AG09319 (cell line): ENCODE measurements around the gene ZNRF3.

Source experiments
- DNase-seq: peaks from one replicate; pipeline ENCODE4 v3.0.0-alpha.2; 2010; ENCODE audit warnings: low read depth; ENCODE audit errors: extremely low read depth
- TF ChIP-seq, protein P1 (sequence below): IDR thresholded peaks from 2 replicates; pipeline ENCODE4 v1.5.1; 2011; ENCODE audit warnings: low read depth, mild to moderate bottlenecking, inconsistent platforms, low read length, moderate library complexity

Gene ZNRF3

DNA sequence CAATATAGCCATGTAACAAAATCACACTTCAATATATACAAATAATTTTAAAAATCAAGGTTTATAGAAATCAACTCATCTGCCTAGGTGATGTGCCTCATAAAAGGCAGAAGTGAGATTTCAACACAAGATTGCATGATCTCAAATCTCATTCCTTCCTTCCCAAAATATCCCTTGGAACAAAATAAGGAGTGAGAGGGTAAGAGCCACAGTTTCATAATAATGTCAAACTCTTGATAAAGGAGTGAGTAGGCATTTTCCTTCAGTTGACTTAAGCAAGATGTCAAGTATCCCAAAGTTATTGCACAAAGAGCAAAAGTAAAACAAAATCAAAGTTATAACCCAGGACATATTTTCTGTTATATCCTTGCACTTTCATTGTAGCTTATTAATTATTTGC, 97.0 kb downstream of the ZNRF3 start:
- TF ChIP-seq, protein P1, sequence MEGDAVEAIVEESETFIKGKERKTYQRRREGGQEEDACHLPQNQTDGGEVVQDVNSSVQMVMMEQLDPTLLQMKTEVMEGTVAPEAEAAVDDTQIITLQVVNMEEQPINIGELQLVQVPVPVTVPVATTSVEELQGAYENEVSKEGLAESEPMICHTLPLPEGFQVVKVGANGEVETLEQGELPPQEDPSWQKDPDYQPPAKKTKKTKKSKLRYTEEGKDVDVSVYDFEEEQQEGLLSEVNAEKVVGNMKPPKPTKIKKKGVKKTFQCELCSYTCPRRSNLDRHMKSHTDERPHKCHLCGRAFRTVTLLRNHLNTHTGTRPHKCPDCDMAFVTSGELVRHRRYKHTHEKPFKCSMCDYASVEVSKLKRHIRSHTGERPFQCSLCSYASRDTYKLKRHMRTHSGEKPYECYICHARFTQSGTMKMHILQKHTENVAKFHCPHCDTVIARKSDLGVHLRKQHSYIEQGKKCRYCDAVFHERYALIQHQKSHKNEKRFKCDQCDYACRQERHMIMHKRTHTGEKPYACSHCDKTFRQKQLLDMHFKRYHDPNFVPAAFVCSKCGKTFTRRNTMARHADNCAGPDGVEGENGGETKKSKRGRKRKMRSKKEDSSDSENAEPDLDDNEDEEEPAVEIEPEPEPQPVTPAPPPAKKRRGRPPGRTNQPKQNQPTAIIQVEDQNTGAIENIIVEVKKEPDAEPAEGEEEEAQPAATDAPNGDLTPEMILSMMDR: no peak
- DNase-seq: no peak

DNA sequence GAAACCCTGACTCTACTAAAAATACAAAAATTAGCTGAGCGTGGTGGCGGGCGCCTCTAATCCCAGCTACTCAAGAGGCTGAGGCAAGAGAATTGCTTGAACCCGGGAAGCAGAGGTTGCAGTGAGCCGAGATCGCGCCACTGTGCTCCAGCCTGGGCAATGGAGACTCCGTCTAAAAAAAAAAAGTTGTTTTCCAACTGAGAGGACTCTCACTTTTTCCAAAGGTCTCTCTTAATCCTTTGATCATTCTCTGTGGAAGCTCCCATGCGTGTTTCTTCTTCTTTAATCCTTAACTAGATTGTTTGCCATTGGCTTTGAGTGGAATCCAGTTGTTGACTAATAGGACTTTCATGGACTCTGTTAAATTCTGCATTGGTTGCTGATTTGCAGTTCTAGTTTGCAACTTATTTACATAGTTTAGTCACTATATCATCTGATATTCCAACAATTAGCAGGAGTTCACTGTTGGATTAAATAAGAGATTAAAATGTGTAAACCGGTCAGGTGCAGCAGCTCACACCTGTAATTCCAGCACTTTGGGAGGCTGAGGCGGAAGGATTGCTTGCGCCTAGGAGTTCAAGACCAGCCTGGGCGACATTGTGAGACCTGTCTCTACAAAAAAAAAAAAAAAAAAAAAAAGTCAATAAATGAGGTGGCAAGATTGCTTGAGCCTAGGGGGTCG, 98.6 kb downstream of the ZNRF3 start:
- TF ChIP-seq, protein P1: no peak
- DNase-seq: no peak

DNA sequence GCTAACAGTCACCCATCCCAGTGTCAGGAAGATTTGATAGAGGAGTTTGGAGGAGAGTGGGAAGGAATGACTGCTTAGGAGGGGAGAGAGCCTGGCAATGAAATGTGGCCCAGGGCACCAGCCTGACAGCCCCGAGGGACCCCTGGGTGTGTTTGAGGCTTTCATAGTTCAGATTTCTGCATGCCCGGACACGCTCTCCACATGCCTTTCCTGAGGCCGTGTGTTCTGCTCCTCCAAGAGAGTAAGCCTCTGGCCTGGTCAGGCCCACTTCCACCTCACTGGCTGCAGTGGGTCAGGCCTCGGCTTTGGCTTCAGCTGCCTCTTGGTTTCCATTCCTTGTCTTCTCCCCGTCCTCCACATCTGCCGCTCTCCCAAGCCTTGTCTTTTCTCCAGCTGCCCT, 99.8 kb downstream of the ZNRF3 start:
- DNase-seq: no peak
- TF ChIP-seq, protein P1: no peak

GRCh38 chr22:28983788-28984441, 100.5 kb downstream of the ZNRF3 start:
- no peak for DNase-seq
- TF ChIP-seq, protein P1: no peak

GRCh38 chr22:28984482-28985158, 101.2 kb downstream of the ZNRF3 start:
- TF ChIP-seq, protein P1: no peak
- no peak for DNase-seq

DNA sequence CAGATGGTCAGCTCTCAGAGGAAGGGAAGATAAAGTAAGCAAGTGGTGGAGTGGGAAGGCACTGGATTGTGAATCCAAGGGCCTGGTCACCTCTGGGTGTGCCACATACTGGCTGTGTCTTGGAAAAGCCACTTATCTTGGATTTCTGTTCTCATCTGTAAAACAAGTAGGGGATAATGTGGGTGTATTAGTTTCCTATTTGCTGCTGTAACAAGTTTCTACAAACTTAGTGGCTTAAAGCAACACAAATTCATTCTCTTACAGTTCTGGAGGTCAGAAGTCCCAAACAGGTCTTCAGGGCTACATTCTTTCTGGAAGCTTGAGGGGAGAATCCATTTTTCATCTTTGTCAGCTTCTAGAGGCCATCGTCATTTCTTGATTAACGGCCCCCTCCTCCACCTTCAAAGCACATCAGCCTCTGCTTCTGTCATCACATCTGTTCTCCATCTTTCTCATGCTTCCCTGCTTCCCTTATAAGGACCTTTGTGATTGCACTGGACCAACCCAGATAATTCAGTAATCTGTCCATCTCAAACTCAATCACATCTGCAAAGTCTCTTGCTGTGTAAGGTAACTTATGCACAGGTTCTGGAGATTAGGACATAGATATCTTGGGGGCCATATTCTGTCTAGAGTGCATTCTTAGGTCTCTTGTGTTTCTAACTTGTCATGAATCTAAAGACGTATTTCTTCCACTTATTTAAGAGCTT, 102.4 kb downstream of the ZNRF3 start:
- no peak for DNase-seq
- TF ChIP-seq, protein P1: no peak
